Renal cortical epithelial cell (primary cell): Measurements from ENCODE around the gene EI24. TPM values are rescaled to one million over a fixed set of nuclear protein-coding genes. Genes with fewer than 3 reads are reported as not detected.
A peak's percentile ranks its signal among the peaks of the same experiment; 100 is the strongest.

Source experiments
- DNase-seq: peaks from one replicate; pipeline ENCODE4 v3.0.0-alpha.2; 2011; ENCODE audit warnings: low read depth
- total RNA-seq: library from RNA; depleted of rRNA; stranded (reverse); fragments of >200 nt; gene quantifications from 2 replicates; pipeline ENCODE4 v1.2.3, GENCODE V29; 2014

The EI24 gene
- total RNA-seq, 1 donor from 2014 or later, result 141 TPM

DNA sequence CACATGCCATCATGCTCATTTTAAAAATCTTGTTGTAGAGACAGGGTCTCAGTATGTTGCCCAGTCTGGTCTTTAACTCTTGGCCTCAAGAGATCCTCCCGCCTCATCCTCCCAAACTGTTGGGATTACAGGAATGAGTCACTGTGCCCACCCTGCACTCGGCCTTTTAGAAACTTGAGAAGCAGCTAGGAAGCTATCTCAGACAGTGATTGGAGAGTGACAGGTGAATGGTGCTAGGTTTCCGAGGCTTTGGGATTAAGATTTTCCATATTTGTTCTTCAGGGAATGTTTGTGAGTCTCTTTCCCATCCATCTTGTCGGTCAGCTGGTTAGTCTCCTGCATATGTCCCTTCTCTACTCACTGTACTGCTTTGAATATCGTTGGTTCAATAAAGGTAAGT, 10.5 kb downstream of the EI24 start:
- no peak for DNase-seq

DNA sequence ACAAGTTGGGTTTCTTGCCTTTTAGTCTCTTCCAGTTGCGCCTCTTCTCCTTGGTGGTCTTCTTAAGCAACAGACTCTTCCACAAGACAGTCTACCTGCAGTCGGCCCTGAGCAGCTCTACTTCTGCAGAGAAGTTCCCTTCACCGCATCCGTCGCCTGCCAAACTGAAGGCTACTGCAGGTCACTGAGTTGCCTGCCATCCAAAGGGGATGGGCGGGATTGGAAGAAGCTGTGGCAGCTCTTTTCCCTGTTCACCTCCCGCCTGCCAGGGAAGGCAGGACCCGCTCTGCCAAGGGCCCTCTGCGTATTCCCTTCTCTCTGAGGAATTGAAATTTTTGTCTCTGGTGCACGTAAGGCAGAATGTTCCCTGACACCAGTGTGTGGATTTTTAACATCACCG, 14.2 kb downstream of the EI24 start:
- no peak for DNase-seq

DNA sequence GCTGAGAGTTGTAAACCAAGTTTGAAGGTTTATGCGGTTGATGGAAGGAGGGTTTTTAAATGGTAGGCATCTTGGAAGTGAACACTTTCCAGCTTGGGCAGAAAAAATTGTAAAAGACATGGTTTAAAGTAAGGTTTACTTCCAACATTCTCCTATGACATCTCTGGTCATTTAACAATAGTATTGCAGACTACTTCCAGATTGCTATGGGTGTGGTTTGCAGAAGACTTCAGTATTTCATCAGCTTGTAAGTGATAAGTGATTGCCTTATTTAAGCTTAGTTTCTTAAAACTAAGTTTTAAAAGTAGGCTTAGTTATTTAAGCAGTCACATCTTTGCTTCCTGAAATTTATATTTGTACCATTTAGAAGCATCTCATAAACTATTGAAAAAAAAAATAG, 16.2 kb downstream of the EI24 start:
- DNase-seq, result no peak

DNA sequence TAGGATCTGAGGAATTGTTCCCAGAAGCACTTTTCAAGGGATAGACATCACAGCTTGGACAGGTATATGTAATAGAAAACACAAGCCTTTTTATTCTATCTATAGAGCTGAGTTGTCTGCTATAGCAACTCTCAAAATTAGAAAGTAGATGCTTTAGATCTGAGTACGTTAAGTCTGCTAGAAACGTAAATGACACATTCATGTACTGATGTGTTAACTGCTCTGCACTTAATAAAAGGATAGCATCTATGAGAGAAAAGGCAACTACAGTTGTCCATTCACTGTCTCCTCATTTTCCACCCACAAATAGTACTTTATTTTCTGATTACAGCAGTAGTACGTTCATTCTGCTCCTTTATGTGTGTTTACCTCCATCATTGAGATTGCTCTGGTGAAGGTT, 17.3 kb downstream of the EI24 start:
- no peak for DNase-seq

DNA sequence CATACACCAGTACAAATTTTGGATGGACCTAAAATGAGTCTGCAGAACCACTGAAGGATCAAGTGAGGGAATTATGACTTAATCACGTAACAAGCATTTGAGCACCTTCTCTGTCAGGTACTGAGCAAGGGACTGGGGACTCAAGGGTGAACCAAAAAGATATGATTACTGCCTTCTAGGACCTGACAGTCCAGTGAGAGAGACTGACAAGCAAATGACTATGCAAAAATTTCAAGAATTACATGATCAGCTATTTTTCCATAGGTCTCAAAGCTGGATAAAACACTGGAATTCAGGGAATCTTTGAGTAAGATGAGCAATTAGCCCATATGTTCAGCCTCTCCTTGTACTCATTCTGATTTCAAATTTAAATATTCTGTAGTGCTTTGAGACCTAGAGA, 18.2 kb downstream of the EI24 start:
- DNase-seq, result no peak

DNA sequence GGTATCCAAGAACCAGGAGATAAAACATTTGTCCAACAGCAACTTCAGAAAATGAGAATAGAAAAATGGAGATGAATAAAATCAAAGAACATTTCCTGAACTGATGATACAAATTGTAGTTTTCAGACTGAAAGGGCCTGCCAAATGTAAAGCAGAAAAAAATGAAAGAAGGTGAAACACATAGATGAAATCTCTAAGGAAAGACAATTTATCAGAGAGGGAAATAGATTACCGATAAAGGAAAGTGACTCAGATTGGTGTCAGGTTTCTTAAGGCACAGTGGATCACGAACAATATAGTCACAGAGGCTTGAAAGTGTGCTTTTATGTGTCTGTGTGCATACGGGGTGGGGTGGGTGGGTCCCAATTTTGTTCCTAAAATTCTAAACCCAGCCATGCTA, 19.2 kb downstream of the EI24 start:
- peak; percentile 48 for DNase-seq

DNA sequence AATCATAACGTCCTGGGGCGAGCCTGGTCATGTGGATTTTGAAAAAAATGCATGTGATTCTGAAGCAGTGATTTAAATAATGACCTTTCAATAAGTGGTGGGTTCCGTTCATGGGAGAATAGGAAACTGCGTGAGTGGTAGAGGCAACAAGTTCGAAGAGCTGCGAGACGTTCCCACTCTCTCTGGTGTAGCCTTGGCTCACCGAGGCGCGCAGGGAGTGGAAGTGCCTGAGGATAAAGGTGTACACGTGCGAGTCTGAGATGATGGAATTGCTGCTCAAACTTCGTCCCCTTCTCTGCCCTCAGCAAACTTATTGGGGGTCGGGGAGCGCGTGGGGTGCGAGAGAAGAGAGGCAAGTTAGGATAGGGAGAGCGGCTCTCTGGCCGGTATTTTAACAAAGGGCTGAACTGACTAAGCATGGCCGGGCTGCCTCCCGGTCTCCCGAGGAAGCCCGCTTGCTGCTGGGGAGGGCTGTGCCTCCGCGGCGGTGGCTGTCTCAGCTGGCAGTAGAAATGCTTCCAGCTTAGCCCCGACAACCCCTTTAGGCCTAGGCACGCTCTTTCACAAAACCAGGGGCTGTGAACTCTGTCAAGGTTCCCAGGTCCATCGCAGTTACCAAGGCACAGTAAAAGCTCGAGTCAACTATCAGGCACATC, 22.5 kb downstream of the EI24 start:
- peak; percentile 42 for DNase-seq

DNA sequence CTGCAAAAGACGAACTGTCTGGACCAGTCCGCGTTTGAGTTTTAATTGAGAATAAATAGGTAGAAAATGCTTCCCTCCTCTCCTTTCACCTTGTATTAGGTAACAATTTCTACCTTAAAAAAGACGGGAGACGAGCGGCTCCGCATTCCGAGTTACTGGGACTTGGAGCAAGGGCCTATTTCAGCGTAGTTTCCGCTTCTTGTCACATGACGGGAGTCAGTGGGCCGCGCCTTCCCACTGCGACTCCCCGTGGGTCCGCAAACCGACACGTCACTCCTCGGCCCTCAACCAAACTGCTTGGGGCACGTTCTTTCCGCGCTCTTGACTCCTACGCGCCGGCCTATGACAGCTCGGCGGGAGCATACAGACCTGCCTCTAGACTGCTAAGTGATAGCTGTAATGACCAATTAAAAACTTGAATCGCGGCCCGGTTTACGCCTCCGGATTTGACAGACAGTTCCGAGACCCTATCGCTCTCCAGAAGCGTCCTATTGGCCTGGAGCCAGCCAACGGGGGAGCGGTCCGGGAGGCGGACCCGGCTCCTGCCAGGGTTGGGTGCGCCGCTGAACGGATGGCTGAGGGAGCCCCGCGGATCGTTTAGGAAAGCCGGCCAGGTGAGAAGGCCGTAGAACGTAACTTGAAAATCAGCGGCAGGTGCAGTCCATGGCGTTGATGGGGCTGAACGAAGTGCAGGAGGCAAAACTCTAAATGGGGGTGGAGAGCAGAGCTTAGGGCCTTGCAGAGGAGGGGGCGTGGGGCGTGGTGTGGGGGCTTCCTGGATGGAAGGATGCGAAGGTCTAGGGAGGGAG, 23.2 kb downstream of the EI24 start, which contains the start of gene STT3A:
STT3A (plus strand) TSS at position 548 of the 809 bp plus-strand sequence. CDS start 3,064 bp downstream, outside the sequence.
- peak; percentile 99 for DNase-seq

DNA sequence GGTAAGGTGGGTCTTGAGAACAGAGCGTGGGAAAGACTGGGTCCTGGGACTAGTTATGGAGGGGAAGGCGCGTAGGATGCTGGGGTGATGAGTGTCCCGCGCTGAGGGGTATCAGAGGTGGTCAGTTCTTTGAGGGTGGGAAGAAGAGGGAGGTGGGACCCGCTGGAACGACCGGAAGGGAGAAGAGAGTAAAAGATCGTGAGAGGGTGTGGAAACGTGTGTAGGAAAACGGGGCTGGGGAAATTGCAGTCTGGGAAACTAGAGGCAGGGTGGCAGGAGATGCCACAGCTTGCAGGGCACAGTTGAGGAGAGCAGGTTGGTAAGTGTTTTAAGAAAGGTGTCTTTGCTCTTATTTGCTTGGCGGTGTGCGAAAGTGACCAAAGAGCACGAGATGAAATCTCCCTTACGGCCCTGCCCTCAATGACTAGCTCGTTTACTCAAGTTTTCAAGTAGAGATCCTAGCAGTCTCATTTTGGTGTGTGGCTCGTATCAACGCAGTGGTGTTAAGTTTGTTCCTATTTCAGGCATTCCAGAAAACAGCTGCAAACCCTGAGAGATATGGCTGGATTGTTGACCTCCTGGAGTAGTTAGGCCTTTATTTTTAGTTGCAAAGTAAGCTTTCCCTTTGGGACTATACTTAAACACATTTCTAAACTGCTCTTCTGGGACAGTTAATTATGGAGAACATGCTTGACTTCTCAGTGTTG, 24.0 kb downstream of the EI24 start:
- DNase-seq, result peak; percentile 30

- DNase-seq, result no peak
These were observed 25.7 kb downstream of the EI24 start for GRCh38 chr11:125594958-125595357.

DNA sequence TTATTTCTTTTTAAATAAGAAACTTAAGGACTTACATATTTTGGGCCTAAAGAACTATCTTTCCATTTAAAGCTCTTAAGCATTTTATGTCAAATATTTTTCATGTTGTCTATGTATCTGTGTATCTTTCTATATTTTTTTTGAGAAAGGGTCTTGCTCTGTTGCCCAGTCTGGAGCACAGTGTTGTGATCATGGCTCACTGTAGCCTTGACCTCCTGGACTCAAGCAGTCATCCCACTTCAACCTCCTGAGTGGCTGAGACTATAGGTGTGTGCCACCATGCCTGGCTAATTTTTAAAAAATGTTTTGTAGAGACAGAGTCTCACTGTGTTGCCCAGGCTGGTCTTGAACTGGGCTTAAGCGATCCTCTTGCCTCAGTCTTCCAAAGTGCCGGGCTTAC, 31.4 kb downstream of the EI24 start:
- DNase-seq, result no peak

DNA sequence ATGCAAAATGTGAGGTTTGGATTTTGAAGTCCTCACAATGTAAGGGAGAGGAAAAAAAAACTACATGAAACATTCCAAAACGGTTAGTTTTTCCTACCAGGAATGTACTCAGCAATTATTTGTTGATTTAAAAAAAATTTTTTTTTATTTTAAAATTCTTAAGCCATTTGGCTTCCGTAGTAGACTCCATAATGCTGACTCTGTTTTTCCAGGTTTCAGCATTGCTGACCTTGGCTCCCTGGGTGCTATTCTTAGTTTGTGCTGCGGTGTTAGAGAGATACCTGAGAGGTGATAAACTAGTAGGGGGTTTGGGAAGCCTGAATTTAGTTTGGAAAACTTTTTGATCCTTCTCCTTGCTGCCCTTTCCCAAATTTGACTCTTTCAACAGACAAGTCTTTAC, 33.9 kb downstream of the EI24 start:
- no peak for DNase-seq

- no peak for DNase-seq
These were observed 36.1 kb downstream of the EI24 start for GRCh38 chr11:125605417-125605816.

GRCh38 chr11:125609545-125609944, 40.3 kb downstream of the EI24 start:
- no peak for DNase-seq

DNA sequence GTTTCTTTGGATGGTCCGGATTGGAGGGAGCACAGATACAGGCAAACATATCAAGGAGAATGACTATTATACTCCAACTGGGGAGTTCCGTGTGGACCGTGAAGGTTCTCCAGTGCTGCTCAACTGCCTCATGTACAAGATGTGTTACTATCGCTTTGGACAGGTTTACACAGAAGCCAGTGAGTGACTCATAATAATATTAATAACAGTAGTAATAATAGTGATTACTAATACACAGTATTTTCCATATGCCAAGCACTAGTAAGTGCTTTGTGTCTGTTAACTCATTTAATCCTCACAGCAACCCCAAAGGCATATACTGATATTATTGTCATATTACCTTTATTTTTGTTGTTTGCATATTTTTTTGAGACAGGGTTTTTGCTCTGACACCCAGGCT, 49.1 kb downstream of the EI24 start:
- DNase-seq, result no peak

DNA sequence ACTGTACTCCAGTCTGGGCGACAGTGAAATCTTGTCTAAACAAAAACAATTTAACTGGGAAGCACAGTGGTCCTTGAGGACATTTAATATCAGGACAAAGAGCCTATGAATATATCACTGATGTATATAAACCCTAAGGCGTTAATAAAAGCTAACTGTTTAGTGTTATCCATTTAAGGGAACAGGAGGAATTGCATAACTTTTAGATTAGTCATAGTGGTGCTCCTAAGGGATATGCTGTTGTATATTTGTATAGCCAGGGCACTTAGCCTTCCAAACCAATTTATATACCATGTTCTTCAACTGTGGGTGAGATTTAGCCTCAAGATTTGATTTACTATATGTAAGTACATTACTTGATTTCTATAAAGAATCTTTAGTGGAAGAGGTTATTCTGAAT, 52.7 kb downstream of the EI24 start:
- peak; percentile 81 for DNase-seq

GRCh38 chr11:125623064-125623463, 53.8 kb downstream of the EI24 start:
- no peak for DNase-seq

DNA sequence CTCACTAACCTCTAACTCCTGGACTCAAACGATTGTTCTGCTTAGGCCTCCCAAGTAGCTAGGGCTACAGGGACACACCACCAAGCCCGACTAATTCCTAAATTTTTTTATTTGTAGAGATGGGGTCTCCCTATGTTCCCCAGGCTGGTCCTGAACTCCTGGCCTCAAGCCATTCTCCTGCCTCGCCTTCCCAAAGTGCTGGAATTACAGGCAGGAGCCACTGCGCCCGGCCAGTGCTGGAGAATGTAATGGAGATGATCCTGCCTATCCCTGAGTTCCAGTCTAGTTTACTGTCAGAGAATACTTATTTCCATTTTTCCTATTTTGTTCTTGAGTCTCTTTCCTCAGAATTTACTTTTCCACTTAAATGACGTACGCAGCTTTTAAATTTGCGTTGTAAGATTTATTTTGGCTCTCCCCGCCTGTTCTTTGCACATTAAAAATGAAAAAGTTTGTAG, 55.5 kb downstream of the EI24 start, which contains the start of gene CHEK1:
CHEK1 (plus strand) TSS at position 408 of the 458 bp plus-strand sequence. CDS start 1,606 bp downstream, outside the sequence.
- DNase-seq, result no peak

- no peak for DNase-seq
These were observed 56.0 kb downstream of the EI24 start for GRCh38 chr11:125625225-125625629.

- DNase-seq, result peak; percentile 69
These were observed 56.5 kb downstream of the EI24 start for GRCh38 chr11:125625630-125626287.

- DNase-seq, result peak; percentile 69
These were observed 57.1 kb downstream of the EI24 start for GRCh38 chr11:125626288-125626950.
